ENCODE results near the gene PYGB.

- TF ChIP-seq, protein P1, sequence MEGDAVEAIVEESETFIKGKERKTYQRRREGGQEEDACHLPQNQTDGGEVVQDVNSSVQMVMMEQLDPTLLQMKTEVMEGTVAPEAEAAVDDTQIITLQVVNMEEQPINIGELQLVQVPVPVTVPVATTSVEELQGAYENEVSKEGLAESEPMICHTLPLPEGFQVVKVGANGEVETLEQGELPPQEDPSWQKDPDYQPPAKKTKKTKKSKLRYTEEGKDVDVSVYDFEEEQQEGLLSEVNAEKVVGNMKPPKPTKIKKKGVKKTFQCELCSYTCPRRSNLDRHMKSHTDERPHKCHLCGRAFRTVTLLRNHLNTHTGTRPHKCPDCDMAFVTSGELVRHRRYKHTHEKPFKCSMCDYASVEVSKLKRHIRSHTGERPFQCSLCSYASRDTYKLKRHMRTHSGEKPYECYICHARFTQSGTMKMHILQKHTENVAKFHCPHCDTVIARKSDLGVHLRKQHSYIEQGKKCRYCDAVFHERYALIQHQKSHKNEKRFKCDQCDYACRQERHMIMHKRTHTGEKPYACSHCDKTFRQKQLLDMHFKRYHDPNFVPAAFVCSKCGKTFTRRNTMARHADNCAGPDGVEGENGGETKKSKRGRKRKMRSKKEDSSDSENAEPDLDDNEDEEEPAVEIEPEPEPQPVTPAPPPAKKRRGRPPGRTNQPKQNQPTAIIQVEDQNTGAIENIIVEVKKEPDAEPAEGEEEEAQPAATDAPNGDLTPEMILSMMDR (IDR thresholded peaks at IDR 0.05), result no peak
- no peak for TF ChIP-seq POLR2AphosphoS5 (IDR thresholded peaks at IDR 0.05; ENCODE audit: low read depth, low read length)
- no peak for TF ChIP-seq REST (IDR thresholded peaks at IDR 0.05; ENCODE audit: insufficient read depth in 1 of 2, low read depth in 2 of 2, low read length in 1 of 2)
Observed at GRCh38 chr20:25339608-25340007, 91.7 kb downstream of the PYGB start.

Measured in Panc1 (cell line).